Measurements from ENCODE around the gene GALNT6.

DNA sequence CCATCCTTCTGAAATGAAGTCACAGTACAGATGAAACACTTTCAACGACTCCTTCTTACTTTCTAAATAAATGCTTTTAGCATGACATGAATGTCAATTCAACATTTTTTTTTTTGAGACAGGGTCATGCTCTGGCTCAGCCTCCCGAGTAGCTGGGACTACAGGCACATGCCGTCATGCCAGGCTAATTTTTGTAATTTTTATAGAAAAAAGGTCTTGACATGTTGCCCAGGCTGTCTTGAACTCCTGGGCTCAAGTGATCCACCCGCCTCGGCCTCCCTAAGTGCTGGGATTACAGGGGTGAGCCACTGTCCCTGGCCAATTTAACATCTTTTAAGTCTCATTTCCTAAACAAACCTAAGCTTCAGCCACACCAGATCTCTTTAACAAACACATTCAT, 16.4 kb downstream of the GALNT6 start:
- TF ChIP-seq POLR2A (IDR thresholded peaks at IDR 0.05; ENCODE audit: low read depth, low read length), result no peak
- TF ChIP-seq POLR2AphosphoS5 (IDR thresholded peaks at IDR 0.05; ENCODE audit: low read depth, low read length), result no peak

Data from GM12892 (cell line).